ENCODE measurements around the gene NGDN. TPM values are rescaled to one million over a fixed set of nuclear protein-coding genes. Genes with fewer than 3 reads are reported as not detected.
"Not testable (repeated sequence)": the region's sequence is repeated elsewhere in the genome, so short reads cannot be mapped to it uniquely, and the experiment has no call there.

NGDN gene, protein sequence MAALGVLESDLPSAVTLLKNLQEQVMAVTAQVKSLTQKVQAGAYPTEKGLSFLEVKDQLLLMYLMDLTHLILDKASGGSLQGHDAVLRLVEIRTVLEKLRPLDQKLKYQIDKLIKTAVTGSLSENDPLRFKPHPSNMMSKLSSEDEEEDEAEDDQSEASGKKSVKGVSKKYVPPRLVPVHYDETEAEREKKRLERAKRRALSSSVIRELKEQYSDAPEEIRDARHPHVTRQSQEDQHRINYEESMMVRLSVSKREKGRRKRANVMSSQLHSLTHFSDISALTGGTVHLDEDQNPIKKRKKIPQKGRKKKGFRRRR
- 41.8 TPM for polyA plus RNA-seq (2013, experiment 1 of 2)
- polyA plus RNA-seq (2013, experiment 2 of 2) = 43.1 TPM

GRCh38 chr14:23469127-23469905, at the start of gene NGDN:
NGDN (plus strand) TSS chr14:23469703; CDS start chr14:23469716, 13 bp downstream.
- peaks cover 4% of the 10 kb centered on the region for H3K4me1 ChIP-seq (ENCODE audit: control insufficient read depth, insufficient read depth, low read length, poor library complexity, severe bottlenecking)
- WGBS, 2 experiments (ENCODE audit: insufficient coverage in 2 of 2) = 8% methylated on average over 30 to 32 of the region's 41 CpGs
- H3K27ac ChIP-seq (ENCODE audit: low read depth, low read length, severe bottlenecking) = peak within 1 kb of the TSS; percentile 74
- peaks cover 5% of the 10 kb centered on the region for H3K9me3 ChIP-seq (ENCODE audit: control insufficient read depth, low read length)
- H3K36me3 ChIP-seq (ENCODE audit: control insufficient read depth, insufficient read depth, low read length) = peaks cover 38% of the 10 kb centered on the region
- peak within 1 kb of the TSS; percentile 79 for H3K4me3 ChIP-seq (ENCODE audit: extremely low read depth, insufficient read depth, low read length, poor library complexity, severe bottlenecking)

- no peak overlapping the region for H3K4me3 ChIP-seq (ENCODE audit: extremely low read depth, insufficient read depth, low read length, poor library complexity, severe bottlenecking)
- no peaks in the 10 kb centered on the region for H3K36me3 ChIP-seq (ENCODE audit: control insufficient read depth, insufficient read depth, low read length)
- H3K4me1 ChIP-seq (ENCODE audit: control insufficient read depth, insufficient read depth, low read length, poor library complexity, severe bottlenecking) = no peaks in the 10 kb centered on the region
- H3K27ac ChIP-seq (ENCODE audit: low read depth, low read length, severe bottlenecking) = no peak overlapping the region
- no peaks in the 10 kb centered on the region for H3K9me3 ChIP-seq (ENCODE audit: control insufficient read depth, low read length)
These were observed 47.9 kb upstream of the NGDN start for GRCh38 chr14:23421594-23421993.

GRCh38 chr14:23423657-23424056, 45.8 kb upstream of the NGDN start:
- Histone ChIP-seq H3K4me3 (ENCODE audit: extremely low read depth, insufficient read depth, low read length, poor library complexity, severe bottlenecking) (no peak overlapping the region), H3K4me1 (ENCODE audit: control insufficient read depth, insufficient read depth, low read length, poor library complexity, severe bottlenecking) (no peaks in the 10 kb centered on the region), H3K36me3 (ENCODE audit: control insufficient read depth, insufficient read depth, low read length) (no peaks in the 10 kb centered on the region), H3K27ac (ENCODE audit: low read depth, low read length, severe bottlenecking) (no peak overlapping the region), H3K9me3 (ENCODE audit: control insufficient read depth, low read length) (no peaks in the 10 kb centered on the region)
- WGBS, 2 experiments (ENCODE audit: insufficient coverage in 2 of 2) = 91 to 93% methylated on average over 5 to 6 of the region's 6 CpGs

DNA sequence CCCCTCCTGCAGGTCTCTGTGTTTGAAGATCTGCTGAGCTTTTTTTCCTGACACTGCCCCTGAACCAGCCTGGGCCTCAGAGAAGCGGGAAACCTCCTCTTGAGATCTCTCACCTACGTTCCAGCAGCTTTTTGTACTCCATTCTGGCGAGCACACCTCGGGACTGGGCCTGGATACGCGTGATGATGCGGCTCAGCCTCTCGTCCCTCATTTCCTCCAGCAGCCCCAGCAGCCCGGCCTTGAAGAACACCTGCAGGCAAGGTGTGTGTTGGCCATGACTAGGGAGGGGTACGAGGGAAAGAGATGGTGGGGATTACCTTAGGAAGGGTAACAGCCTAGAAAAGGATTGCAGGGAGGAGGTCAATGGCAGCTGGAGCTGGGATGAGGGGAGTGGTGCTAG, 44.3 kb upstream of the NGDN start:
- 67 to 85% methylated on average over 5 to 10 of the region's 10 CpGs for WGBS, 2 experiments (ENCODE audit: insufficient coverage in 2 of 2)
- no peak overlapping the region for H3K27ac ChIP-seq (ENCODE audit: low read depth, low read length, severe bottlenecking)
- no peaks in the 10 kb centered on the region for H3K9me3 ChIP-seq (ENCODE audit: control insufficient read depth, low read length)
- H3K36me3 ChIP-seq (ENCODE audit: control insufficient read depth, insufficient read depth, low read length) = no peaks in the 10 kb centered on the region
- H3K4me1 ChIP-seq (ENCODE audit: control insufficient read depth, insufficient read depth, low read length, poor library complexity, severe bottlenecking) = no peaks in the 10 kb centered on the region
- no peak overlapping the region for H3K4me3 ChIP-seq (ENCODE audit: extremely low read depth, insufficient read depth, low read length, poor library complexity, severe bottlenecking)

- not testable (repeated sequence) for H3K9me3 ChIP-seq (ENCODE audit: control insufficient read depth, low read length); H3K36me3 ChIP-seq (ENCODE audit: control insufficient read depth, insufficient read depth, low read length); H3K4me1 ChIP-seq (ENCODE audit: control insufficient read depth, insufficient read depth, low read length, poor library complexity, severe bottlenecking); H3K4me3 ChIP-seq (ENCODE audit: extremely low read depth, insufficient read depth, low read length, poor library complexity, severe bottlenecking); H3K27ac ChIP-seq (ENCODE audit: low read depth, low read length, severe bottlenecking)
- 95 to 100% methylated on average over 2 to 5 of the region's 6 CpGs for WGBS, 2 experiments (ENCODE audit: insufficient coverage in 2 of 2)
These were observed 43.7 kb upstream of the NGDN start for GRCh38 chr14:23425798-23426197.

GRCh38 chr14:23428686-23429495, 40.6 kb upstream of the NGDN start:
- WGBS, 2 experiments (ENCODE audit: insufficient coverage in 2 of 2) = 94% methylated on average over 7 of the region's 13 CpGs; no CpG with 5 or more reads in 1 of the 2 experiments
- no peak overlapping the region for H3K4me3 ChIP-seq (ENCODE audit: extremely low read depth, insufficient read depth, low read length, poor library complexity, severe bottlenecking)

DNA sequence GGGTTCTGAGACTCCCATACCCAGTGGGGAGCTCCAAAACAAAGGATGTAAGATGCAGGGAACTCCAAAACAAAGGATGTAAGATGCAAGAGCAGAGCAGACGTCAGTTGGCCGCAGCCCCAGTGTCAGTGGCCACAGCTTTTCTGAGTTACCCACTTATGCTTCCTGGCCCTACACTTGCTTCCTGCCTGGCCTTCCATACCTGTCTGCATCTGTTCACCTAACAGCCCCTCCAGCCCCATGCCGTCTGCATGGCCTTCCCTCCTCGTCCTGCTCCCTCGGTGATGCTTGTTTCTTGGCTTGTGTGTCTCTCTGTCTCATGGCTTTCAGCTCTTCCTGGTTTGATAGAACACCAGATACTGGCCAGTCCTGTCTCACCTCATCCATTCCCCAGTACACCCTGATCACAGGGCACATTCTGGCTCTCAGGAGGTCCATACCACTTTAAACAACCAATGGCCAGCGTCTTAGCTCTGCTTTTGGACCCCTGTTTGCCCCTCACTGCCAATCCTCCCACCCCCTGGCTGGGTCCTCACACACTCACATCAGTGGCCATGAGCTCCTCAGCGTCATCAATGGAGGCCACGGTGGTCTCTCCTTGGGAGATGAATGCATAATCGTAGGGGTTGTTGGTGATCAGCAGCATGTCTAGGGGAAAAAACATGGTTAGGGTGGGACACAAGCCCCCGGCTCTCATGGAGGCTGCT, 39.3 kb upstream of the NGDN start:
- H3K4me1 ChIP-seq (ENCODE audit: control insufficient read depth, insufficient read depth, low read length, poor library complexity, severe bottlenecking) = peaks cover 5% of the 10 kb centered on the region
- H3K36me3 ChIP-seq (ENCODE audit: control insufficient read depth, insufficient read depth, low read length) = no peaks in the 10 kb centered on the region
- WGBS, 2 experiments (ENCODE audit: insufficient coverage in 2 of 2) = 85 to 96% methylated on average over 7 to 10 of the region's 10 CpGs
- H3K9me3 ChIP-seq (ENCODE audit: control insufficient read depth, low read length) = no peaks in the 10 kb centered on the region
- no peak overlapping the region for H3K27ac ChIP-seq (ENCODE audit: low read depth, low read length, severe bottlenecking)
- no peak overlapping the region for H3K4me3 ChIP-seq (ENCODE audit: extremely low read depth, insufficient read depth, low read length, poor library complexity, severe bottlenecking)

More at GRCh38 chr14:23428686-23429495, 40.6 kb upstream of the NGDN start:
- no peaks in the 10 kb centered on the region for H3K9me3 ChIP-seq (ENCODE audit: control insufficient read depth, low read length)
- H3K4me1 ChIP-seq (ENCODE audit: control insufficient read depth, insufficient read depth, low read length, poor library complexity, severe bottlenecking) = peaks cover 3% of the 10 kb centered on the region
- H3K36me3 ChIP-seq (ENCODE audit: control insufficient read depth, insufficient read depth, low read length) = no peaks in the 10 kb centered on the region
- H3K27ac ChIP-seq (ENCODE audit: low read depth, low read length, severe bottlenecking) = no peak overlapping the region

DNA sequence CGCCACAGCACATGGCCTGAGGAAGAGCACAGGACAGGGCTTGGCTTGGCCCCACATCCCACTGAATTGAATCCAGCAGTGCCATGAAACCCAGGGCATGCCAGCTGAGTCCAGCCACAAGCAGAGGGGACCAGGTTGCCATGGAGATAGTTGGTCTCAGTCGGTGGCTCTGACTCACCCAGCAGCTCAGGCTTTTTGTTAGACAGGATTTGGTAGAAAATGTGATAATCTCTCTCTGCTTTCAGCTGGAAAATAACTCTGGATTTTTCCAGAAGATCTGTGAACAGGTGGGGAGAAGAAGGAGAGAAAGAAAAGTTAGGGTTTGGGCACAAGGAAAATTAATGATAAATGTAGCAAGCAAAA, 38.8 kb upstream of the NGDN start:
- no peaks in the 10 kb centered on the region for H3K9me3 ChIP-seq (ENCODE audit: control insufficient read depth, low read length)
- H3K27ac ChIP-seq (ENCODE audit: low read depth, low read length, severe bottlenecking) = no peak overlapping the region
- 55 to 89% methylated on average over 1 to 2 of the region's 2 CpGs for WGBS, 2 experiments (ENCODE audit: insufficient coverage in 2 of 2)
- H3K4me3 ChIP-seq (ENCODE audit: extremely low read depth, insufficient read depth, low read length, poor library complexity, severe bottlenecking) = no peak overlapping the region
- H3K4me1 ChIP-seq (ENCODE audit: control insufficient read depth, insufficient read depth, low read length, poor library complexity, severe bottlenecking) = peaks cover 10% of the 10 kb centered on the region
- no peaks in the 10 kb centered on the region for H3K36me3 ChIP-seq (ENCODE audit: control insufficient read depth, insufficient read depth, low read length)

DNA sequence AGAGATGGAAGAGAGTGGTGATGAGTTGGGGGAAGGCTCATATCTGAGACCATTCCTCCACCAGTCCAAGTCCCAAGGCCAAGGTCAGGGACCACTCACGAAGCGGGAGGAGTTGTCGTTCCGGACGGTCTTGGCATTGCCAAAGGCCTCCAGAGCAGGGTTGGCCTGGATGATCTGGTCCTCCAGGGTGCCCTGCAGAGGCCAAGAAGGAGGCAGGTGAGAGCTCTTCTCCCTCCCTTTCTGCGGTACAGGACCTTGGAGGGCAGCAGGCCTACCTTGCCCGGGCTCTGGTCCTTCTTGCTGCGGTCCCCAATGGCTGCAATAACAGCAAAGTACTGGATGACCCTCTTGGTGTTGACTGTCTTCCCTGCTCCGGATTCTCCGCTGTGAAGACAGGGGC, 38.0 kb upstream of the NGDN start:
- Histone ChIP-seq H3K4me3 (ENCODE audit: extremely low read depth, insufficient read depth, low read length, poor library complexity, severe bottlenecking) (no peak overlapping the region), H3K27ac (ENCODE audit: low read depth, low read length, severe bottlenecking) (no peak overlapping the region)
- 96% methylated on average over 8 to 10 of the region's 10 CpGs for WGBS, 2 experiments (ENCODE audit: insufficient coverage in 2 of 2)

More for the DNA sequence above, 38.0 kb upstream of the NGDN start:
- Histone ChIP-seq H3K4me1 (ENCODE audit: control insufficient read depth, insufficient read depth, low read length, poor library complexity, severe bottlenecking) (peaks cover 18% of the 10 kb centered on the region), H3K36me3 (ENCODE audit: control insufficient read depth, insufficient read depth, low read length) (no peaks in the 10 kb centered on the region), H3K9me3 (ENCODE audit: control insufficient read depth, low read length) (no peaks in the 10 kb centered on the region)
